ES-I3 (cell line): ENCODE results near the gene TMEM185A.
"Not testable (repeated sequence)": the region's sequence is repeated elsewhere in the genome, so short reads cannot be mapped to it uniquely, and the experiment has no call there.

Source experiments
- H3K36me3 ChIP-seq: 2 replicates; pipeline ENCODE4 v1.6.1; 2013; ENCODE audit warnings: mild to moderate bottlenecking, low read length, control low read depth, moderate library complexity; ENCODE audit not compliant: insufficient read depth
- H3K4me1 ChIP-seq: 2 replicates; pipeline ENCODE4 v1.6.1; 2013; ENCODE audit warnings: mild to moderate bottlenecking, control low read depth, low read length; ENCODE audit not compliant: insufficient read depth
- H3K9ac ChIP-seq: 2 replicates; pipeline ENCODE4 v1.6.1; 2013; ENCODE audit warnings: low read depth, mild to moderate bottlenecking, low read length, moderate library complexity
- H3K9me3 ChIP-seq: 2 replicates; pipeline ENCODE4 v1.6.1; 2013; ENCODE audit warnings: mild to moderate bottlenecking, low read length, moderate library complexity; ENCODE audit not compliant: control insufficient read depth, insufficient read depth

Gene TMEM185A

GRCh38 chrX:149551245-149551938 lies 80.2 kb downstream of the TMEM185A start:
- H3K9me3 ChIP-seq, H3K36me3 ChIP-seq, H3K9ac ChIP-seq, H3K4me1 ChIP-seq: not testable (repeated sequence)

GRCh38 chrX:149550454-149550853 lies 81.1 kb downstream of the TMEM185A start:
- H3K9ac ChIP-seq, H3K9me3 ChIP-seq, H3K4me1 ChIP-seq, H3K36me3 ChIP-seq: not testable (repeated sequence)

- not testable (repeated sequence) for H3K36me3 ChIP-seq, H3K9me3 ChIP-seq, H3K9ac ChIP-seq, H3K4me1 ChIP-seq
Measured at GRCh38 chrX:149549701-149550100, 81.9 kb downstream of the TMEM185A start, which contains the start of gene HSFX3. HSFX3 (minus strand) TSS chrX:149549924; CDS start chrX:149549852, 72 bp downstream.

GRCh38 chrX:149547782-149548181 lies 83.8 kb downstream of the TMEM185A start:
- not testable (repeated sequence) for H3K4me1 ChIP-seq, H3K36me3 ChIP-seq

GRCh38 chrX:149546962-149547361 lies 84.6 kb downstream of the TMEM185A start:
- not testable (repeated sequence) for H3K4me1 ChIP-seq, H3K36me3 ChIP-seq, H3K9ac ChIP-seq, H3K9me3 ChIP-seq

More at GRCh38 chrX:149547782-149548181, 83.8 kb downstream of the TMEM185A start:
- not testable (repeated sequence) for H3K9ac ChIP-seq, H3K9me3 ChIP-seq
